K562 (cell line): ENCODE data around the gene SLC13A4.
A peak's percentile ranks its signal among the peaks of the same experiment; 100 is the strongest.

Experiments used
- CHD2 ChIP-seq: IDR thresholded peaks from 2 replicates; pipeline ENCODE4 v1.6.1; 2011; ENCODE audit warnings: low read depth, low read length
- ELK1 ChIP-seq: sonication (generic); formaldehyde crosslinking; IDR thresholded peaks from 2 replicates; pipeline ENCODE4 v1.8.1; 2022; ENCODE audit warnings: missing genetic modification reagents
- EZH2 ChIP-seq: IDR thresholded peaks from 2 replicates; pipeline ENCODE4 v1.6.1; 2012; ENCODE audit warnings: low read depth, mild to moderate bottlenecking, inconsistent platforms, low read length, borderline replicate concordance
- HDGF ChIP-seq: fragments of 450-650 bp; IDR thresholded peaks from 2 replicates; pipeline ENCODE4 v1.6.1; 2016
- MXI1 ChIP-seq: IDR thresholded peaks from 2 replicates; pipeline ENCODE4 v1.6.1; 2011; ENCODE audit warnings: low read depth, mild to moderate bottlenecking, improper control_type of control experiment, low read length
- MYNN ChIP-seq, 2 experiments: sonication (generic); formaldehyde crosslinking in 1 of 2; IDR thresholded peaks; 2 replicates each; pipeline versions ENCODE4 v1.5.0 to v1.6.1; 2016 to 2020; ENCODE audit warnings: antibody characterized with exemption in 1 of 2, missing genetic modification reagents in 1 of 2
- NFE2 ChIP-seq: IDR thresholded peaks from 2 replicates; pipeline ENCODE4 v1.6.1; 2014; ENCODE audit warnings: antibody characterized with exemption, low read depth
- RCOR1 ChIP-seq, 2 experiments: IDR thresholded peaks; 2 replicates each; pipeline ENCODE4 v1.6.1; 2012; ENCODE audit warnings: low read depth in 2 of 2, low read length in 2 of 2, borderline replicate concordance in 1 of 2, improper control_type of control experiment in 1 of 2
- SPI1 ChIP-seq: IDR thresholded peaks from 2 replicates; pipeline ENCODE4 v1.6.1; 2011; ENCODE audit warnings: low read depth, low read length, control low read depth, borderline replicate concordance
- USF1 ChIP-seq: sonication (generic); formaldehyde crosslinking; IDR thresholded peaks from 2 replicates; pipeline ENCODE4 v1.9.0; 2022; ENCODE audit warnings: mild to moderate bottlenecking, missing genetic modification reagents
- USF2 ChIP-seq: sonication (generic); formaldehyde crosslinking; IDR thresholded peaks from 2 replicates; pipeline ENCODE4 v1.5.0; 2020; ENCODE audit warnings: missing genetic modification reagents
- ZBTB33 ChIP-seq: sonication (generic); formaldehyde crosslinking; IDR thresholded peaks from 2 replicates; pipeline ENCODE4 v1.8.1; 2023; ENCODE audit warnings: mild to moderate bottlenecking, missing genetic modification reagents

GRCh38 chr7:135733603-135734342 is 5.8 kb upstream of the SLC13A4 start:
- TF ChIP-seq ZBTB33 (no peak), MXI1 (no peak), USF2 (CRISPR knock-in tag) (peak; percentile 68), ELK1 (CRISPR knock-in tag) (no peak), HDGF (no peak), MYNN (IDR thresholded peaks at IDR 0.05) (no peak), MYNN (CRISPR knock-in tag; IDR thresholded peaks at IDR 0.05) (no peak), CHD2 (no peak), EZH2 (no peak), SPI1 (no peak), RCOR1 (IDR thresholded peaks at IDR 0.05; ENCODE audit: borderline replicate concordance in 1 of 2, low read depth in 2 of 2, low read length in 2 of 2) (no peak), USF1 (CRISPR knock-in tag) (peak; percentile 38; the same call in 1 of the 2 replicates), NFE2 (no peak)
